HL-60 (cell line): ENCODE results near the gene TOMM22.

Source experiments
- CTCF ChIP-seq: IDR thresholded peaks from one replicate; pipeline ENCODE4 v1.5.1; 2011; ENCODE audit warnings: low read length, control low read depth, inconsistent platforms; ENCODE audit not compliant: insufficient read depth
- GABPA ChIP-seq: IDR thresholded peaks from 2 replicates; pipeline ENCODE4 v1.6.1; 2012; ENCODE audit warnings: low read depth
- POLR2AphosphoS5 ChIP-seq: IDR thresholded peaks from 2 replicates; pipeline ENCODE4 v1.6.1; 2012; ENCODE audit warnings: low read depth
- REST ChIP-seq: IDR thresholded peaks from 2 replicates; pipeline ENCODE4 v1.6.1; 2012; ENCODE audit warnings: low read depth; ENCODE audit not compliant: insufficient replicate concordance
- SPI1 ChIP-seq: IDR thresholded peaks from 2 replicates; pipeline ENCODE4 v1.6.1; 2012; ENCODE audit warnings: low read depth, mild to moderate bottlenecking, borderline replicate concordance

- TF ChIP-seq CTCF (no peak), REST (no peak), GABPA (no peak), POLR2AphosphoS5 (no peak), SPI1 (no peak)
Observed at GRCh38 chr22:38719196-38719595, 37.4 kb downstream of the TOMM22 start.
